PFSK-1 (cell line): ENCODE data around the gene OR51B6.

Source experiments
- POLR2AphosphoS5 ChIP-seq: IDR thresholded peaks from 2 replicates; pipeline ENCODE4 v1.6.1; 2012; ENCODE audit warnings: low read depth, mild to moderate bottlenecking, control low read depth, low read length, moderate library complexity
- REST ChIP-seq, 2 experiments: IDR thresholded peaks; 2 replicates each; pipeline versions ENCODE4 v1.6.1 to v1.8.0; 2011 to 2012; ENCODE audit warnings: low read depth in 2 of 2, low read length in 2 of 2, control low read depth in 1 of 2, inconsistent platforms in 1 of 2, mild to moderate bottlenecking in 1 of 2, moderate library complexity in 1 of 2; ENCODE audit not compliant: insufficient read depth in 1 of 2
- SIN3A ChIP-seq: IDR thresholded peaks from 2 replicates; pipeline ENCODE4 v1.6.1; 2012; ENCODE audit warnings: mild to moderate bottlenecking, low read length, moderate library complexity, borderline replicate concordance; ENCODE audit not compliant: insufficient read depth
- TAF1 ChIP-seq: IDR thresholded peaks from 2 replicates; pipeline ENCODE4 v1.6.1; 2012; ENCODE audit warnings: low read length, control low read depth, borderline replicate concordance; ENCODE audit not compliant: insufficient read depth

- TF ChIP-seq POLR2AphosphoS5: no peak
- no peak for TF ChIP-seq REST (IDR thresholded peaks at IDR 0.05; ENCODE audit: insufficient read depth in 1 of 2, low read depth in 2 of 2, low read length in 2 of 2)
- TF ChIP-seq SIN3A: no peak
- TF ChIP-seq TAF1: no peak
These were observed 38.9 kb downstream of the OR51B6 start for GRCh38 chr11:5390210-5390609.
